CD4-positive, alpha-beta T cell treated with Interleukin-17A for 4 hours (primary cell): ENCODE results near the gene LCN6.

Experiments
- DNase-seq: peaks from one replicate; pipeline ENCODE4 v3.0.0-alpha.2; 2020; ENCODE audit warnings: mixed read lengths

LCN6 gene

GRCh38 chr9:136741883-136742571 lies 6.3 kb downstream of the LCN6 start:
- DNase-seq, result peak; percentile 46

GRCh38 chr9:136740971-136741882 lies 7.1 kb downstream of the LCN6 start:
- no peak for DNase-seq

- no peak for DNase-seq
These were observed 7.8 kb downstream of the LCN6 start for GRCh38 chr9:136740491-136740890.

GRCh38 chr9:136740069-136740468 lies 8.3 kb downstream of the LCN6 start:
- no peak for DNase-seq

GRCh38 chr9:136739509-136739908 lies 8.8 kb downstream of the LCN6 start:
- no peak for DNase-seq

GRCh38 chr9:136738960-136739359 lies 9.4 kb downstream of the LCN6 start:
- no peak for DNase-seq

- no peak for DNase-seq
These were observed 12.4 kb downstream of the LCN6 start for GRCh38 chr9:136735812-136736480.

GRCh38 chr9:136734837-136735496 lies 13.4 kb downstream of the LCN6 start:
- DNase-seq, result no peak

- no peak for DNase-seq
These were observed 14.7 kb downstream of the LCN6 start for GRCh38 chr9:136733611-136734010.

- DNase-seq, result no peak
These were observed 15.7 kb downstream of the LCN6 start for GRCh38 chr9:136732444-136733178.

- no peak for DNase-seq
These were observed 18.4 kb downstream of the LCN6 start for GRCh38 chr9:136729926-136730325.

- no peak for DNase-seq
These were observed 19.2 kb downstream of the LCN6 start for GRCh38 chr9:136729144-136729543.

GRCh38 chr9:136728548-136729123 lies 19.7 kb downstream of the LCN6 start:
- DNase-seq, result no peak

- peak; percentile 95 for DNase-seq
These were observed 20.2 kb downstream of the LCN6 start for GRCh38 chr9:136728080-136728547.

- peak; percentile 47 for DNase-seq
These were observed 21.6 kb downstream of the LCN6 start for GRCh38 chr9:136726631-136727191.

- DNase-seq, result no peak
These were observed 22.2 kb downstream of the LCN6 start for GRCh38 chr9:136726118-136726517.

GRCh38 chr9:136725612-136726011 lies 22.7 kb downstream of the LCN6 start:
- no peak for DNase-seq

- no peak for DNase-seq
These were observed 23.6 kb downstream of the LCN6 start for GRCh38 chr9:136724772-136725171.

GRCh38 chr9:136723989-136724388 lies 24.3 kb downstream of the LCN6 start:
- DNase-seq, result no peak

GRCh38 chr9:136723362-136723976 lies 24.9 kb downstream of the LCN6 start:
- DNase-seq, result no peak

GRCh38 chr9:136722969-136723356 lies 25.4 kb downstream of the LCN6 start:
- no peak for DNase-seq
